Trophoblast cell (in vitro differentiated cells and primary cell): ENCODE data around the gene TNK1.
"Not testable (repeated sequence)": the region's sequence is repeated elsewhere in the genome, so short reads cannot be mapped to it uniquely, and the experiment has no call there.

Experiments
- DNase-seq, 2 donors: peaks; one replicate each; pipeline ENCODE4 v3.0.0-alpha.2; 2016
- H2AFZ ChIP-seq: 2 replicates; pipeline ENCODE4 v1.6.1; 2013; ENCODE audit warnings: low read length, moderate library complexity, mild to moderate bottlenecking; ENCODE audit not compliant: insufficient read depth, poor library complexity
- H2AK5ac ChIP-seq: 2 replicates; pipeline ENCODE4 v1.6.1; 2013; ENCODE audit warnings: mild to moderate bottlenecking, low read length
- H2BK120ac ChIP-seq: 2 replicates; pipeline ENCODE4 v1.6.1; 2013; ENCODE audit warnings: low read length, mild to moderate bottlenecking, moderate library complexity; ENCODE audit not compliant: insufficient read depth, poor library complexity
- H2BK12ac ChIP-seq: 2 replicates; pipeline ENCODE4 v1.6.1; 2013; ENCODE audit warnings: mild to moderate bottlenecking, low read length, moderate library complexity
- H2BK5ac ChIP-seq: 2 replicates; pipeline ENCODE4 v1.6.1; 2013; ENCODE audit warnings: low read length, low read depth, moderate library complexity, mild to moderate bottlenecking; ENCODE audit not compliant: poor library complexity
- H3K14ac ChIP-seq: 2 replicates; pipeline ENCODE4 v1.6.1; 2013; ENCODE audit warnings: mild to moderate bottlenecking, low read length
- H3K18ac ChIP-seq: 2 replicates; pipeline ENCODE4 v1.6.1; 2013; ENCODE audit warnings: mild to moderate bottlenecking, low read length
- H3K23ac ChIP-seq: 2 replicates; pipeline ENCODE4 v1.6.1; 2013; ENCODE audit warnings: low read length
- H3K27ac ChIP-seq: 2 replicates; pipeline ENCODE4 v1.5.1; 2013; ENCODE audit warnings: low read depth, mild to moderate bottlenecking, inconsistent platforms, low read length, moderate library complexity
- H3K27me3 ChIP-seq: 2 replicates; pipeline ENCODE4 v1.6.1; 2013; ENCODE audit warnings: inconsistent platforms, mild to moderate bottlenecking, low read length, moderate library complexity; ENCODE audit not compliant: insufficient read depth
- H3K36me3 ChIP-seq, 2 experiments: 1 replicate in 1 of 2; 2 replicates in 1 of 2; pipeline ENCODE4 v1.6.1; 2013; ENCODE audit warnings: low read length in 2 of 2, mild to moderate bottlenecking in 2 of 2, moderate library complexity in 1 of 2; ENCODE audit not compliant: insufficient read depth in 2 of 2, control insufficient read depth in 1 of 2
- H3K4ac ChIP-seq: 2 replicates; pipeline ENCODE4 v1.6.1; 2013; ENCODE audit warnings: low read depth, mild to moderate bottlenecking, low read length, moderate library complexity
- H3K4me1 ChIP-seq, 2 experiments: 1 replicate in 1 of 2; 2 replicates in 1 of 2; pipeline ENCODE4 v1.6.1; 2013; ENCODE audit warnings: low read length in 2 of 2, mild to moderate bottlenecking in 2 of 2, moderate library complexity in 1 of 2; ENCODE audit not compliant: insufficient read depth in 2 of 2, control insufficient read depth in 1 of 2
- H3K4me2 ChIP-seq: 2 replicates; pipeline ENCODE4 v1.6.1; 2013; ENCODE audit warnings: inconsistent platforms, mild to moderate bottlenecking, low read length, moderate library complexity
- H3K4me3 ChIP-seq: 2 replicates; pipeline ENCODE4 v1.5.1; 2013; ENCODE audit warnings: mild to moderate bottlenecking, low read depth, low read length, inconsistent platforms
- H3K79me1 ChIP-seq: one replicate; pipeline ENCODE4 v1.6.1; 2013; ENCODE audit warnings: low read length
- H3K79me2 ChIP-seq: 2 replicates; pipeline ENCODE4 v1.6.1; 2013; ENCODE audit warnings: low read length, mild to moderate bottlenecking; ENCODE audit not compliant: control insufficient read depth, insufficient read depth, poor library complexity
- H3K9ac ChIP-seq: 2 replicates; pipeline ENCODE4 v1.6.1; 2013; ENCODE audit warnings: mild to moderate bottlenecking, low read length
- H3K9me3 ChIP-seq: 2 replicates; pipeline ENCODE4 v1.6.1; 2013; ENCODE audit warnings: low read depth, mild to moderate bottlenecking, control low read depth, inconsistent platforms, low read length; ENCODE audit not compliant: insufficient read depth
- H4K12ac ChIP-seq: 2 replicates; pipeline ENCODE4 v1.6.1; 2013; ENCODE audit warnings: low read depth, mild to moderate bottlenecking, low read length, moderate library complexity
- H4K8ac ChIP-seq: 2 replicates; pipeline ENCODE4 v1.6.1; 2013; ENCODE audit warnings: low read depth, mild to moderate bottlenecking, low read length, moderate library complexity
- H4K91ac ChIP-seq: one replicate; pipeline ENCODE4 v1.6.1; 2013; ENCODE audit warnings: low read depth, mild to moderate bottlenecking, low read length, moderate library complexity
- WGBS: extraction: QIAGEN DNeasy Blood & Tissue Kit; methylation state at CpG from one replicate; pipeline ENCODE4 v1.1.7; 2013; ENCODE audit warnings: missing lambda C conversion rate; ENCODE audit not compliant: insufficient read length, insufficient coverage; ENCODE audit errors: extremely low coverage; 5-methylcytosine and 5-hydroxymethylcytosine counted together

TNK1 gene

DNA sequence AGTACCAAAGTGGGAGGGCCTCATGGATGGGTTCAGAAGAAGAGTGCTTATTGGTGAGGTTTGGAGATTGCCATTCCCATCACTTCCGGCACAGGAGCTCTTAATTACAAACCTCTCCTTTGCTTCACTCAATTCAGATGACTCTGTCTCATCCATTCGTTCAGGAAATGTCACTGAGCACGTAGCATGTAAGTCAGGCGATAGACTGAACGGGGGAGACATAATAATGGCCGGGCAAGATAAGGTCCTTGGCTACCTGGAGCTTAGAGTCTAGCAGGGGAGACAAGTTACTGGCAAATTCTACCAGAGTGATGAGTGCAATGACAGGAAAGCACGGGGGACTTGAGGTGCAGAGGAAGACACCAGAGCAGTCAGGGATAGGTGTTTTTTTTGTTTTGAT lies 14.9 kb upstream of the TNK1 start:
- H3K79me1 ChIP-seq, H3K36me3 ChIP-seq, H4K91ac ChIP-seq, H2BK5ac ChIP-seq, H2AK5ac ChIP-seq, H2AFZ ChIP-seq, H3K9me3 ChIP-seq, H2BK120ac ChIP-seq, H3K9ac ChIP-seq, H3K79me2 ChIP-seq, H4K8ac ChIP-seq, H3K14ac ChIP-seq, H3K23ac ChIP-seq, H4K12ac ChIP-seq, H3K4me2 ChIP-seq, H3K18ac ChIP-seq, H3K4me3 ChIP-seq, H3K4ac ChIP-seq, H3K27ac ChIP-seq, DNase-seq, H3K27me3 ChIP-seq, H2BK12ac ChIP-seq, H3K4me1 ChIP-seq: not testable (repeated sequence)
- WGBS = no CpG with 5 or more reads among the region's 7 CpGs

GRCh38 chr17:7367083-7367482 lies 13.8 kb upstream of the TNK1 start:
- no peaks in the 10 kb centered on the region for H3K27me3 ChIP-seq
- no peak overlapping the region for H2BK12ac ChIP-seq
- no peak overlapping the region for H3K4me3 ChIP-seq
- H2BK5ac ChIP-seq = no peak overlapping the region
- no peak overlapping the region for H3K9ac ChIP-seq
- no peaks in the 10 kb centered on the region for H3K9me3 ChIP-seq
- H4K12ac ChIP-seq = no peak overlapping the region
- H4K91ac ChIP-seq = no peak overlapping the region
- H3K79me2 ChIP-seq = no peaks in the 10 kb centered on the region
- H2AK5ac ChIP-seq = no peak overlapping the region
- no peak overlapping the region for H3K18ac ChIP-seq
- no peak overlapping the region for H3K4ac ChIP-seq
- H2AFZ ChIP-seq = no peak overlapping the region
- H3K23ac ChIP-seq = no peak overlapping the region
- no peak overlapping the region for H4K8ac ChIP-seq
- H3K4me1 ChIP-seq = no peaks in the 10 kb centered on the region
- no peaks in the 10 kb centered on the region for H3K36me3 ChIP-seq
- H3K4me2 ChIP-seq = no peak overlapping the region
- H3K14ac ChIP-seq = no peak overlapping the region
- no peaks in the 10 kb centered on the region for H3K79me1 ChIP-seq
- WGBS = no CpG with 5 or more reads among the region's 8 CpGs
- H3K27ac ChIP-seq = no peak overlapping the region
- no peak for DNase-seq
- no peak overlapping the region for H2BK120ac ChIP-seq

GRCh38 chr17:7367918-7368598 lies 12.8 kb upstream of the TNK1 start:
- Histone ChIP-seq H4K8ac (no peak overlapping the region), H3K27me3 (no peaks in the 10 kb centered on the region), H3K14ac (no peak overlapping the region), H3K79me1 (no peaks in the 10 kb centered on the region), H2AFZ (no peak overlapping the region), H3K9me3 (no peaks in the 10 kb centered on the region), H3K4ac (no peak overlapping the region), H2BK120ac (no peak overlapping the region), H2BK5ac (no peak overlapping the region), H3K36me3 (no peaks in the 10 kb centered on the region), H3K27ac (no peak overlapping the region), H3K4me2 (no peak overlapping the region), H3K18ac (no peak overlapping the region), H2BK12ac (no peak overlapping the region), H3K9ac (no peak overlapping the region), H2AK5ac (no peak overlapping the region), H3K4me3 (no peak overlapping the region), H3K79me2 (no peaks in the 10 kb centered on the region), H4K12ac (no peak overlapping the region), H3K4me1 (no peaks in the 10 kb centered on the region), H4K91ac (no peak overlapping the region), H3K23ac (no peak overlapping the region)
- DNase-seq = no peak
- no CpG with 5 or more reads among the region's 13 CpGs for WGBS

DNA sequence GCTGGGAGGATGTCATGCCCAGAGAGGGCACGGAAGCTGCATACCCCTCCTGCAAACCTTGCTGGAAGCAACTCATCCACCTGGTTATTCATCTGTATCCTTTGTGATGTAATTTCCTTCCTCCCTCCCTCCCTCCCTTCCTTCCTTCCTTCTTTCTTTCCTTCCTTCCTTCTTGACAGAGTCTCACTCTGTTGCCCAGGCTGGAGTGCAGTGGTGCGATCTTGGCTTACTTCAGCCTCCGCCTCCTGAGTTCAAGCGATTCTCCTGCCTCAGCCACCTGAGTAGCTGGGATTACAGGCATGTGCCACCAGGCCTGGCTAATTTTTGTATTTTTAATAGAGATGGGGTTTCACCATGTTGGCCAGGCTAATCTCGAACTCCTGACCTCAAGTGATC lies 12.3 kb upstream of the TNK1 start:
- H3K4ac ChIP-seq, H4K8ac ChIP-seq, H3K27me3 ChIP-seq, H2BK5ac ChIP-seq, H4K91ac ChIP-seq, H3K79me1 ChIP-seq, H4K12ac ChIP-seq, H2AK5ac ChIP-seq, H3K79me2 ChIP-seq, H3K36me3 ChIP-seq, H3K4me2 ChIP-seq, H3K23ac ChIP-seq, H3K18ac ChIP-seq, H3K9ac ChIP-seq, H3K4me3 ChIP-seq, H2BK120ac ChIP-seq, H2AFZ ChIP-seq, H3K4me1 ChIP-seq, H3K27ac ChIP-seq, DNase-seq, H3K14ac ChIP-seq, H2BK12ac ChIP-seq, H3K9me3 ChIP-seq: not testable (repeated sequence)
- WGBS = no CpG with 5 or more reads among the region's 5 CpGs
